ENCODE data around the gene VAV3. TPM values are rescaled to one million over a fixed set of nuclear protein-coding genes. Genes with fewer than 3 reads are reported as not detected.

Gene VAV3
- total RNA-seq, 2 experiments from 2014 or later = 5.5 to 5.6 TPM

- H3K4me3 Mint-ChIP-seq = no peak overlapping the region
- no peak for TF ChIP-seq CTCF (IDR thresholded peaks at IDR 0.05)
- ChIA-PET POLR2A (no interaction called here), CTCF (no interaction called here)
- ATAC-seq (ENCODE audit: poor library complexity) = no peak
- no peaks in the 10 kb centered on the region for H3K9me3 Mint-ChIP-seq
- no peaks in the 10 kb centered on the region for H3K27me3 ChIP-seq (ENCODE audit: control insufficient read depth in 1 of 2, insufficient read depth in 2 of 2, low read length in 2 of 2)
- H3K4me1 Mint-ChIP-seq (ENCODE audit: low read depth) = peaks cover 8% of the 10 kb centered on the region
- no peaks in the 10 kb centered on the region for H3K9me3 ChIP-seq (ENCODE audit: control insufficient read depth in 1 of 2, insufficient read depth in 1 of 2, low read length in 2 of 2)
- no peaks in the 10 kb centered on the region for H3K27me3 Mint-ChIP-seq
- intact Hi-C loops (cut with DNase I, micrococcal nuclease) = no loop called here
- H3K4me1 ChIP-seq (ENCODE audit: insufficient read depth, low read length) = no peaks in the 10 kb centered on the region
- H3K4me3 ChIP-seq (ENCODE audit: low read length) = no peak overlapping the region
- no peak for DNase-seq
- H3K36me3 Mint-ChIP-seq (ENCODE audit: low read depth) = peaks cover 5% of the 10 kb centered on the region
- no peaks in the 10 kb centered on the region for H3K36me3 ChIP-seq (ENCODE audit: insufficient read depth, low read length)
- H3K27ac ChIP-seq (ENCODE audit: low read depth in 1 of 2, low read length in 2 of 2) = no peak overlapping the region
- no peak overlapping the region for H3K27ac Mint-ChIP-seq
Measured at GRCh38 chr1:107590087-107590486, 374.9 kb downstream of the VAV3 start.

- Histone ChIP-seq H3K27me3 (ENCODE audit: control insufficient read depth in 1 of 2, insufficient read depth in 2 of 2, low read length in 2 of 2) (no peaks in the 10 kb centered on the region), H3K4me3 (ENCODE audit: low read length) (no peak overlapping the region), H3K9me3 (ENCODE audit: control insufficient read depth in 1 of 2, insufficient read depth in 1 of 2, low read length in 2 of 2) (no peaks in the 10 kb centered on the region), H3K4me1 (ENCODE audit: insufficient read depth, low read length) (no peaks in the 10 kb centered on the region), H3K27ac (ENCODE audit: low read depth in 1 of 2, low read length in 2 of 2) (no peak overlapping the region), H3K36me3 (ENCODE audit: insufficient read depth, low read length) (no peaks in the 10 kb centered on the region)
- no peak for TF ChIP-seq CTCF (IDR thresholded peaks at IDR 0.05)
- intact Hi-C loops (cut with DNase I, micrococcal nuclease) = no loop called here
- Mint-ChIP-seq H3K27ac (no peak overlapping the region), H3K4me1 (ENCODE audit: low read depth) (peaks cover under 1% of the 10 kb centered on the region), H3K36me3 (ENCODE audit: low read depth) (peaks cover 5% of the 10 kb centered on the region), H3K9me3 (no peaks in the 10 kb centered on the region), H3K27me3 (no peaks in the 10 kb centered on the region), H3K4me3 (no peak overlapping the region)
- POLR2A ChIA-PET = no interaction called here
- ATAC-seq (ENCODE audit: poor library complexity) (no peak), DNase-seq (no peak)
- CTCF ChIA-PET = no interaction called here
Measured at GRCh38 chr1:107588321-107588720, 376.7 kb downstream of the VAV3 start.

GRCh38 chr1:107575226-107575625 lies 389.8 kb downstream of the VAV3 start:
- CTCF ChIA-PET = no interaction called here
- Mint-ChIP-seq H3K36me3 (ENCODE audit: low read depth) (no peaks in the 10 kb centered on the region), H3K9me3 (no peaks in the 10 kb centered on the region), H3K4me3 (no peak overlapping the region), H3K4me1 (ENCODE audit: low read depth) (no peaks in the 10 kb centered on the region), H3K27me3 (no peaks in the 10 kb centered on the region), H3K27ac (no peak overlapping the region)
- no peak for DNase-seq
- Histone ChIP-seq H3K27ac (ENCODE audit: low read depth in 1 of 2, low read length in 2 of 2) (no peak overlapping the region), H3K4me1 (ENCODE audit: insufficient read depth, low read length) (no peaks in the 10 kb centered on the region), H3K27me3 (ENCODE audit: control insufficient read depth in 1 of 2, insufficient read depth in 2 of 2, low read length in 2 of 2) (no peaks in the 10 kb centered on the region), H3K36me3 (ENCODE audit: insufficient read depth, low read length) (no peaks in the 10 kb centered on the region), H3K4me3 (ENCODE audit: low read length) (no peak overlapping the region), H3K9me3 (ENCODE audit: control insufficient read depth in 1 of 2, insufficient read depth in 1 of 2, low read length in 2 of 2) (peaks cover 0 to 7% of the 10 kb centered on the region in 2 experiments)
- intact Hi-C loops (cut with DNase I, micrococcal nuclease) = no loop called here
- POLR2A ChIA-PET = no interaction called here
- no peak for ATAC-seq (ENCODE audit: poor library complexity)
- TF ChIP-seq CTCF (IDR thresholded peaks at IDR 0.05) = no peak

Measured in CD4-positive, alpha-beta T cell (primary cell).